HCEC 1CT (cell line): ENCODE measurements around the gene GRM5.
A peak's percentile ranks its signal among the peaks of the same experiment; 100 is the strongest.
"Not testable (repeated sequence)": the region's sequence is repeated elsewhere in the genome, so short reads cannot be mapped to it uniquely, and the experiment has no call there.

ENCODE experiments used
- DNase-seq: peaks from one replicate; pipeline ENCODE4 v3.0.0-alpha.2; 2017

Gene GRM5

DNA sequence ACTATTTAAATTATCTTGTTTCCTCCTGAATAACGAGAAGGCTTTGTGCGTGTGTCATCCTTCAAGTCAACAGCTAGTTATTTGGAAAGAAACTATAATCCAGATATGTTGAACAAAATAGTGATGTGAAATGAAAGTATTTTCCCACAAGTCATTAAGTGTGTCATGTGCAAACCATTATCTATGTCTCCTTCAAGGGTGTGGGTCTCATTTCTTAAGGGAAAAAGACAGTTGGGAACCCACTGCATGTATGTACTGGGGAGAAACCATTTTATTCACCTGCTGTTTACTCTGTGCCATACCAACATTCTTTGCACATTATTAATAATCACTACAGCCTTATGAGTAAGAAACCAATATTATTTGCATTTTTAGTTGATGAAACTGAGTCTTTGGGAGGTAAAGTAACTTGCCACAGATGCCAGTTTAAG lies 582.9 kb downstream of the GRM5 start:
- peak; percentile 79 for DNase-seq

GRCh38 chr11:88480223-88480622 lies 585.6 kb downstream of the GRM5 start:
- peak; percentile 92 for DNase-seq

- DNase-seq = no peak
These were observed 587.5 kb downstream of the GRM5 start for GRCh38 chr11:88478136-88478815.

DNA sequence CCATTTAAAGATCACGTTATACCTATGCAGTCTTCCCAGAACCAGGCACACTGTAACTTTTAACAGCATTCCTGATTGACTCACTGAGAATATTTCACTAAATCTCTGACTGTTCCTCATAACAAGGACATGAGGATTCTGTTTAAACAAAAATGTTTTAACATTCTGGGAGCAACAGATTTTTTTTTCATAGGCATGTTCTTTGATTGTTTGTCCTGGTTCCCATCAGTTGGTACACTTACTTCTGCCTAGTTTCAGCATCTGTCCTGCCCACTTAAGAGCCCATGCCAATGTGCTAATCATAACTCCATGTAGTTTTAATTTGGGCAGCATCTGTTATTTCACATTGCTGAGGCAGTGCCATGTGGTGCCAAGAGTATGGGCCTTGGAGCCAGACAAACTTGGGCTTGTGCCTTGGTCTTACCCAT lies 589.8 kb downstream of the GRM5 start:
- DNase-seq = peak; percentile 71

DNA sequence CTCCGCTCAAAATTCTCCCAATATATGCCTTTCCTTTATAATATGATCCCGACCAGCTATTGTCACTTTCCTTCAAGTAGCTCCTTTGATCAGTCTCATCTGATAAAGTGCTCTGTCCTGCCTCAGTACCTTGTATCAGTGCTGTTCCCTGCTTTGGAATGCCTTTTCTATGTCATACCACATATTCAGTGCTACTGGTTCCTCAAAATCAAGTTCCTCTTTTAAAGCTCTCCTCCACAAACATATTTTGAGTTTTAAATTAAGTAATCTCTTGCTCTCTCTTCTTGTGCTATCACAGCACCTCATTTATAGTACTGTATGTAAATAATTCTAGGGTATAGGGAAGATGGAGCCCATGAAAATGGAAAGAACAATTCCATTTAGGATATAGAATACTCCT lies 591.1 kb downstream of the GRM5 start:
- no peak for DNase-seq

DNA sequence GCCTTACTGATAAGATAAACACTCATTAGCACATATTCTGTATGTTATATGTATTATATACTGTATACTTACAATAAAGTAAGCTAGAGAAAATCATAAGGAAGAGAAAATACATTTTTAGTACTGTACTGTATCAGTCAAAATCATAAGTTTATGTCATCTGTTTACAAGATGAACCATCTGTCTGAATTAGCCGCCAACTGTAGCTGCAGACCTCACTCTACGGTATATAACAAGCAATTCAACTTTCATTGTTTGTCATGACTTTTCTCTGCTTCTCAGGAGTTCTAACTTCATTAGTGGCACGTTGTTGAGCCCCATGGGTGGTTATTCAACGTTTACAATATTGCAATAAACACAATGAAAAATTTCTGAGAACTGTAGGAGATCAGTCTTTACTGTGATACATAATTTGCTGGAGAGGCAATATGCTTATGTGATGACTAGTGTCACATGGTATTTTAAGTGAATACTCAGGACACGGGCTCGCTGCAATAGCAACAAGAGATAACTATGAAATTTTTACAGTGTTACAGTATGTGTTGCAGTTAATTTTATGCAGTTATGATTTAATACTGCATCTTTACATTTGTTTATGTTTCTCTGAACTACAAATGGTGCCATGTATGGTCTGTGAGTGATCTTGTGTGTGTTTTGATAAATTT lies 596.1 kb downstream of the GRM5 start:
- DNase-seq = peak; percentile 31

- DNase-seq = no peak
These were observed 601.3 kb downstream of the GRM5 start for GRCh38 chr11:88464528-88464927.

DNA sequence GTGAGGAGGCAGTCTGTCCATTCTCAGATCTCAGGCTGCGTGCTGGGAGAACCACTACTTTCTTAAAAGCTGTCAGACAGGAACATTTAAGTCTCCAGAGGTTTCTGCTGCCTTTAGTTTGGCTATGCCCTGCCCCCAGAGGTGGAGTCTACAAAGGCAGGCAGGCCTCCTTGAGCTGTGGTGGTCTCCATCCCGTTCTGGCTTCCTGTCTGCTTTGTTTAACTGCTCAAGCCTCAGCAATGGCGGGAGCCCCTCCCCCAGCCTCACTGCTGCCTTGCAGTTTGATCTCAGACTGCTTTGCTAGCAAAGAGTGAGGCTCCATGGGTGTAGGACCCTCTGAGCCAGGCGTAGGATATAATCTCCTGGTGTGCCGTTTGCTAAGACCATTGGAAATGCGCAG lies 602.5 kb downstream of the GRM5 start:
- DNase-seq = not testable (repeated sequence)

GRCh38 chr11:88458047-88458446 lies 607.7 kb downstream of the GRM5 start:
- DNase-seq = not testable (repeated sequence)

DNA sequence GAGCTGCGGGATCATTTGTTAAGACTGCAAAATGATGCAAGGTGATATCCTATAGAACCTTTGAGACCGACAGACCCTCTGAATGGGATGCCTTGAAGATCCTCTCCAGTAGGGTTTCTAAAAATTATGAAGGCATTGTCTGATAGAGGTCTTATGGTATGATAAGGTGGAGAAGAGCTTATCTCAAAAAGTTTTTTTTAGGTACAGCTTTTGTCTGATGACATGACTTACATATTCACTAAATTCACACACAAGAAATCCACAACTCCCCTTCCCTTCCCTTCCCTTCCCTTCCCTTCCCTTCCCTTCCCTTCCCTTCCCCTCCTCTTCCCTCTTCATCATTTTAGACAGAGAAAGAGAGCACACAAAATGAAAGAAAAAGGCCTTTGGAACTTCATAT lies 609.8 kb downstream of the GRM5 start:
- no peak for DNase-seq

DNA sequence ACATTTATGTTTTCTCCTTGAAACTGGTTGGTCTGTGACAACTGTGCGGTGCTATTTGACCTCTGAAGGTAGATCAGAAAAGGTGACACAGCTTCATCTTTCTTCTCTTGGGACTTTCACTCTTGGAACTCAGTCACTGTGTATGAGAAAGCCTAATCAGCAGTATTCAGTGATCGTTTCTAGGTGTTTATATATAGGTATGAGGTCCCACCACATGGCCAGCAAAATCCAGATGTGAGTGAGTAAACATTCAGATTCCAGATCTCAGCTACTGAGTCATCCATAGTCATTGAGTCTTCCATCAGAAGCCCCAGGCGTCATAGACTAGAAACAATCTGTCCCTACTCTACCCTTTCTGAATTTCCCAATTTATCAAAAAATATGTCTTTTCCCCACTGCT lies 610.9 kb downstream of the GRM5 start:
- peak; percentile 79 for DNase-seq
